Measurements from ENCODE around the gene DHX30.

- TF ChIP-seq REST (IDR thresholded peaks at IDR 0.05; ENCODE audit: insufficient read depth in 1 of 2, low read depth in 2 of 2, low read length in 1 of 2), result no peak
- no peak for TF ChIP-seq CTCF (IDR thresholded peaks at IDR 0.05)
- TF ChIP-seq POLR2AphosphoS5 (IDR thresholded peaks at IDR 0.05; ENCODE audit: low read depth, low read length), result no peak
- no peak for TF ChIP-seq TCF7L2 (IDR thresholded peaks at IDR 0.05; ENCODE audit: low read depth, low read length)
- TF ChIP-seq SIN3A (IDR thresholded peaks at IDR 0.05; ENCODE audit: borderline replicate concordance, insufficient read depth, low read depth, low read length), result no peak
Observed at GRCh38 chr3:47817609-47818008, 14.7 kb downstream of the DHX30 start.
